Astrocyte of the spinal cord (primary cell): ENCODE data around the gene MEGF11.
A peak's percentile ranks its signal among the peaks of the same experiment; 100 is the strongest.

Source experiments
- DNase-seq: peaks from one replicate; pipeline ENCODE4 v3.0.0; 2011; ENCODE audit warnings: low read depth, low spot score
- H3K4me3 ChIP-seq: 2 replicates; pipeline ENCODE4 v1.5.1; 2011; ENCODE audit warnings: low read depth, mild to moderate bottlenecking, low read length, moderate library complexity
- in situ Hi-C: cut with HindIII; loops from 2 replicates; pipeline ENCODE4 v1.10.0; 2017; ENCODE audit warnings: low sequenced_read_pairs
- TF ChIP-seq, protein P1 (sequence below): IDR thresholded peaks from 2 replicates; pipeline ENCODE4 v1.5.1; 2012; ENCODE audit warnings: low read depth, mild to moderate bottlenecking, low read length, inconsistent platforms

The MEGF11 gene

GRCh38 chr15:66256692-66257091 lies 3.1 kb upstream of the MEGF11 start:
- TF ChIP-seq, protein P1, sequence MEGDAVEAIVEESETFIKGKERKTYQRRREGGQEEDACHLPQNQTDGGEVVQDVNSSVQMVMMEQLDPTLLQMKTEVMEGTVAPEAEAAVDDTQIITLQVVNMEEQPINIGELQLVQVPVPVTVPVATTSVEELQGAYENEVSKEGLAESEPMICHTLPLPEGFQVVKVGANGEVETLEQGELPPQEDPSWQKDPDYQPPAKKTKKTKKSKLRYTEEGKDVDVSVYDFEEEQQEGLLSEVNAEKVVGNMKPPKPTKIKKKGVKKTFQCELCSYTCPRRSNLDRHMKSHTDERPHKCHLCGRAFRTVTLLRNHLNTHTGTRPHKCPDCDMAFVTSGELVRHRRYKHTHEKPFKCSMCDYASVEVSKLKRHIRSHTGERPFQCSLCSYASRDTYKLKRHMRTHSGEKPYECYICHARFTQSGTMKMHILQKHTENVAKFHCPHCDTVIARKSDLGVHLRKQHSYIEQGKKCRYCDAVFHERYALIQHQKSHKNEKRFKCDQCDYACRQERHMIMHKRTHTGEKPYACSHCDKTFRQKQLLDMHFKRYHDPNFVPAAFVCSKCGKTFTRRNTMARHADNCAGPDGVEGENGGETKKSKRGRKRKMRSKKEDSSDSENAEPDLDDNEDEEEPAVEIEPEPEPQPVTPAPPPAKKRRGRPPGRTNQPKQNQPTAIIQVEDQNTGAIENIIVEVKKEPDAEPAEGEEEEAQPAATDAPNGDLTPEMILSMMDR, result no peak
- in situ Hi-C loops, result no loop called here
- DNase-seq, result no peak
- no peak overlapping the region for H3K4me3 ChIP-seq

GRCh38 chr15:66254951-66255676 lies 1.6 kb upstream of the MEGF11 start:
- TF ChIP-seq, protein P1, result no peak
- DNase-seq, result no peak
- in situ Hi-C loops, result no loop called here
- H3K4me3 ChIP-seq, result no peak overlapping the region

GRCh38 chr15:66254089-66254950 lies 770 bp upstream of the MEGF11 start:
- H3K4me3 ChIP-seq, result peak overlapping the region; percentile 30
- in situ Hi-C loops, result no loop called here
- TF ChIP-seq, protein P1, result no peak
- no peak for DNase-seq

- peak; percentile 1 for DNase-seq
- TF ChIP-seq, protein P1, result no peak
- peak overlapping the region; percentile 32 for H3K4me3 ChIP-seq
- in situ Hi-C loops, result no loop called here
Measured at GRCh38 chr15:66252685-66253417, 699 bp downstream of the MEGF11 start.

- peak; percentile 37 for DNase-seq
- TF ChIP-seq, protein P1, result peak; percentile 83
- in situ Hi-C loops, result no loop called here
- H3K4me3 ChIP-seq, result peak overlapping the region; percentile 32
Measured at GRCh38 chr15:66251790-66252684, 1.5 kb downstream of the MEGF11 start.
